Loucy (cell line): Measurements from ENCODE around the gene RCE1.

Source experiments
- H2AFZ ChIP-seq: fragments of 200-600 bp; sonication (generic); 2 replicates; pipeline ENCODE4 v1.6.0; 2016; ENCODE audit warnings: antibody characterized with exemption, mild to moderate bottlenecking, low read length, moderate library complexity
- H3F3A ChIP-seq: fragments of 200-600 bp; 2 replicates; pipeline ENCODE4 v1.6.0; 2016; ENCODE audit warnings: antibody characterized with exemption, low read depth, mild to moderate bottlenecking
- H3K27me3 ChIP-seq: fragments of 200-600 bp; sonication (generic); 2 replicates; pipeline ENCODE4 v1.6.1; 2014; ENCODE audit warnings: low read length, mild to moderate bottlenecking; ENCODE audit not compliant: insufficient read depth, poor library complexity, severe bottlenecking
- H3K36me3 ChIP-seq: fragments of 200-600 bp; sonication (generic); 2 replicates; pipeline ENCODE4 v1.6.1; 2016; ENCODE audit warnings: low read length; ENCODE audit not compliant: insufficient read depth
- H3K4me1 ChIP-seq: fragments of 200-600 bp; sonication (generic); 2 replicates; pipeline ENCODE4 v1.5.1; 2014; ENCODE audit warnings: low read length, mild to moderate bottlenecking; ENCODE audit not compliant: insufficient read depth, poor library complexity, severe bottlenecking
- H3K4me2 ChIP-seq: fragments of 200-600 bp; sonication (generic); 2 replicates; pipeline ENCODE4 v1.6.0; 2014; ENCODE audit warnings: antibody characterized with exemption, low read length, low read depth, mild to moderate bottlenecking; ENCODE audit not compliant: poor library complexity, severe bottlenecking
- H3K4me3 ChIP-seq: fragments of 200-600 bp; sonication (generic); 2 replicates; pipeline ENCODE4 v1.5.1; 2014; ENCODE audit warnings: low read length, mild to moderate bottlenecking, mixed read lengths; ENCODE audit not compliant: poor library complexity, severe bottlenecking
- H3K79me2 ChIP-seq: fragments of 200-600 bp; sonication (generic); 2 replicates; pipeline ENCODE4 v1.6.1; 2014; ENCODE audit warnings: low read length; ENCODE audit not compliant: insufficient read depth
- H3K9ac ChIP-seq: fragments of 200-600 bp; sonication (generic); 2 replicates; pipeline ENCODE4 v1.6.0; 2014; ENCODE audit warnings: mild to moderate bottlenecking, low read depth, low read length, moderate library complexity; ENCODE audit not compliant: poor library complexity, severe bottlenecking
- H3K9me2 ChIP-seq: fragments of 200-600 bp; sonication (generic); replicated peaks from 2 replicates; pipeline ENCODE4 v1.6.1; 2016; ENCODE audit warnings: low read depth, low read length, mixed read lengths
- H3K9me3 ChIP-seq: fragments of 200-600 bp; sonication (generic); 2 replicates; pipeline ENCODE4 v1.6.1; 2014; ENCODE audit warnings: mild to moderate bottlenecking, antibody characterized with exemption, low read length, low read depth; ENCODE audit not compliant: insufficient read depth
- H4K20me1 ChIP-seq: fragments of 200-600 bp; sonication (generic); 2 replicates; pipeline ENCODE4 v1.6.0; 2014; ENCODE audit warnings: antibody characterized with exemption, low read length, mild to moderate bottlenecking; ENCODE audit not compliant: insufficient read depth, poor library complexity, severe bottlenecking
- CTCF ChIP-seq: fragments of 200-600 bp; sonication (generic); conservative IDR thresholded peaks from 2 replicates; pipeline ENCODE4 v1.5.1; 2014; ENCODE audit warnings: mild to moderate bottlenecking, antibody characterized with exemption, low read length
- EZH2phosphoT487 ChIP-seq: fragments of 200-600 bp; IDR thresholded peaks from 2 replicates; pipeline ENCODE4 v1.6.1; 2018; ENCODE audit warnings: antibody characterized with exemption, mild to moderate bottlenecking, moderate library complexity, borderline replicate concordance

RCE1 gene

GRCh38 chr11:66842501-66842895 lies 743 bp upstream of the RCE1 start:
- H3K9ac ChIP-seq: peak overlapping the region; percentile 97
- TF ChIP-seq EZH2phosphoT487 (no peak), CTCF (no peak)
- H3K9me2 ChIP-seq: no peaks in the 10 kb centered on the region
- H3K4me1 ChIP-seq: peaks cover 35% of the 10 kb centered on the region
- no peaks in the 10 kb centered on the region for H3K9me3 ChIP-seq
- H3K79me2 ChIP-seq: peaks cover 58% of the 10 kb centered on the region
- no peaks in the 10 kb centered on the region for H3K27me3 ChIP-seq
- 0 out of 2 replicates have a peak, but pooled peaks cover 3% of the 10 kb centered on the region for H3F3A ChIP-seq
- no peak overlapping the region for H2AFZ ChIP-seq
- peak overlapping the region; percentile 97 for H3K4me2 ChIP-seq
- H3K4me3 ChIP-seq: peak overlapping the region; percentile 95
- H4K20me1 ChIP-seq: peaks cover 26% of the 10 kb centered on the region
- peaks cover 6% of the 10 kb centered on the region; the same call in 1 of the 2 replicates for H3K36me3 ChIP-seq

GRCh38 chr11:66843776-66844495 lies 695 bp downstream of the RCE1 start:
- H3K4me1 ChIP-seq: peaks cover 35% of the 10 kb centered on the region
- H3K4me2 ChIP-seq: peak overlapping the region; percentile 97
- 0 out of 2 replicates have a peak, but pooled peaks cover 3% of the 10 kb centered on the region for H3F3A ChIP-seq
- peaks cover 58% of the 10 kb centered on the region for H3K79me2 ChIP-seq
- H3K27me3 ChIP-seq: no peaks in the 10 kb centered on the region
- TF ChIP-seq CTCF: no peak
- no peak for TF ChIP-seq EZH2phosphoT487
- H3K9ac ChIP-seq: peak overlapping the region; percentile 97
- no peaks in the 10 kb centered on the region for H3K9me2 ChIP-seq
- peak overlapping the region; percentile 95 for H3K4me3 ChIP-seq
- peaks cover 26% of the 10 kb centered on the region for H4K20me1 ChIP-seq
- peaks cover 16% of the 10 kb centered on the region; the same call in 1 of the 2 replicates for H3K36me3 ChIP-seq
- H2AFZ ChIP-seq: peak overlapping the region; percentile 90
- H3K9me3 ChIP-seq: no peaks in the 10 kb centered on the region

GRCh38 chr11:66844496-66845142 lies 1.4 kb downstream of the RCE1 start:
- Histone ChIP-seq H3K9me3 (no peaks in the 10 kb centered on the region), H3K4me2 (peak overlapping the region; percentile 97), H3K9me2 (no peaks in the 10 kb centered on the region), H3F3A (0 out of 2 replicates have a peak, but pooled peaks cover 3% of the 10 kb centered on the region), H3K36me3 (peaks cover 17% of the 10 kb centered on the region; the same call in 1 of the 2 replicates), H3K79me2 (peaks cover 58% of the 10 kb centered on the region), H4K20me1 (peaks cover 26% of the 10 kb centered on the region), H3K27me3 (no peaks in the 10 kb centered on the region), H3K9ac (peak overlapping the region; percentile 97), H2AFZ (no peak overlapping the region), H3K4me3 (peak overlapping the region; percentile 95), H3K4me1 (peaks cover 35% of the 10 kb centered on the region)
- TF ChIP-seq EZH2phosphoT487 (no peak), CTCF (no peak)
